DND-41 (cell line): ENCODE results near the gene AHNAK2.

Source experiments
- CTCF ChIP-seq: IDR thresholded peaks from 2 replicates; pipeline ENCODE4 v1.5.1; 2012; ENCODE audit warnings: borderline replicate concordance, low read length, moderate library complexity, mild to moderate bottlenecking; ENCODE audit not compliant: poor library complexity, severe bottlenecking; ENCODE audit errors: extremely low read depth
- EZH2 ChIP-seq: IDR thresholded peaks from 3 replicates; pipeline ENCODE4 v1.6.1; 2012; ENCODE audit warnings: borderline replicate concordance, low read depth, mild to moderate bottlenecking, moderate library complexity, low read length, inconsistent platforms; ENCODE audit not compliant: severe bottlenecking

GRCh38 chr14:104977681-104978653 is at the start of gene AHNAK2:
- TF ChIP-seq CTCF: no peak
- no peak for TF ChIP-seq EZH2
